GM12873 (cell line): ENCODE data around the gene RUVBL2.

Experiments
- TF ChIP-seq, protein P1 (sequence below): IDR thresholded peaks from 2 replicates; pipeline ENCODE4 v1.5.1; 2012; ENCODE audit warnings: low read depth, mild to moderate bottlenecking, moderate library complexity, low read length, control low read depth; ENCODE audit not compliant: insufficient read depth; ENCODE audit errors: missing control alignments

RUVBL2 gene

GRCh38 chr19:48986211-48986610, 7.5 kb upstream of the RUVBL2 start:
- TF ChIP-seq, protein P1, sequence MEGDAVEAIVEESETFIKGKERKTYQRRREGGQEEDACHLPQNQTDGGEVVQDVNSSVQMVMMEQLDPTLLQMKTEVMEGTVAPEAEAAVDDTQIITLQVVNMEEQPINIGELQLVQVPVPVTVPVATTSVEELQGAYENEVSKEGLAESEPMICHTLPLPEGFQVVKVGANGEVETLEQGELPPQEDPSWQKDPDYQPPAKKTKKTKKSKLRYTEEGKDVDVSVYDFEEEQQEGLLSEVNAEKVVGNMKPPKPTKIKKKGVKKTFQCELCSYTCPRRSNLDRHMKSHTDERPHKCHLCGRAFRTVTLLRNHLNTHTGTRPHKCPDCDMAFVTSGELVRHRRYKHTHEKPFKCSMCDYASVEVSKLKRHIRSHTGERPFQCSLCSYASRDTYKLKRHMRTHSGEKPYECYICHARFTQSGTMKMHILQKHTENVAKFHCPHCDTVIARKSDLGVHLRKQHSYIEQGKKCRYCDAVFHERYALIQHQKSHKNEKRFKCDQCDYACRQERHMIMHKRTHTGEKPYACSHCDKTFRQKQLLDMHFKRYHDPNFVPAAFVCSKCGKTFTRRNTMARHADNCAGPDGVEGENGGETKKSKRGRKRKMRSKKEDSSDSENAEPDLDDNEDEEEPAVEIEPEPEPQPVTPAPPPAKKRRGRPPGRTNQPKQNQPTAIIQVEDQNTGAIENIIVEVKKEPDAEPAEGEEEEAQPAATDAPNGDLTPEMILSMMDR = no peak

DNA sequence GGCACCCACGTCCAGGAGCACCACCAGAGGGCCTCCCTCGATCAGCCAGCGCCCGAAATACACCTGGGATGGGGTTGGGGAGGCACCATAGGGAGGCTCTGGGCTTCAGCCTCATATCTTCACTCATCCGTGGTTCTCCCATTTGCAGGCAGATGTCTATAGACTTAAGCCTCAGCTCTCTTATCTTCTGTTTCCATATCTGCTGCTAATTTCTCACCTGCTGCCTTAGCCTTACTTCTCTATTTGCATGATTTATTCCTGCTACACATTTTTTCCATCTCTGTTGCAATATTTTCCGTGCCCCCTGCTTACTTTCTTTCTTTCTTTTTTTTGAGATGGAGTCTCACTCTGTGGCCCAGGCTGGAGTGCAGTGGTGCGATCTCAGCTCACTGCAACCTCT, 6.4 kb upstream of the RUVBL2 start:
- TF ChIP-seq, protein P1 = no peak

GRCh38 chr19:48988286-48988685, 5.4 kb upstream of the RUVBL2 start:
- TF ChIP-seq, protein P1 = no peak

GRCh38 chr19:48988860-48989259, 4.8 kb upstream of the RUVBL2 start:
- TF ChIP-seq, protein P1 = no peak

DNA sequence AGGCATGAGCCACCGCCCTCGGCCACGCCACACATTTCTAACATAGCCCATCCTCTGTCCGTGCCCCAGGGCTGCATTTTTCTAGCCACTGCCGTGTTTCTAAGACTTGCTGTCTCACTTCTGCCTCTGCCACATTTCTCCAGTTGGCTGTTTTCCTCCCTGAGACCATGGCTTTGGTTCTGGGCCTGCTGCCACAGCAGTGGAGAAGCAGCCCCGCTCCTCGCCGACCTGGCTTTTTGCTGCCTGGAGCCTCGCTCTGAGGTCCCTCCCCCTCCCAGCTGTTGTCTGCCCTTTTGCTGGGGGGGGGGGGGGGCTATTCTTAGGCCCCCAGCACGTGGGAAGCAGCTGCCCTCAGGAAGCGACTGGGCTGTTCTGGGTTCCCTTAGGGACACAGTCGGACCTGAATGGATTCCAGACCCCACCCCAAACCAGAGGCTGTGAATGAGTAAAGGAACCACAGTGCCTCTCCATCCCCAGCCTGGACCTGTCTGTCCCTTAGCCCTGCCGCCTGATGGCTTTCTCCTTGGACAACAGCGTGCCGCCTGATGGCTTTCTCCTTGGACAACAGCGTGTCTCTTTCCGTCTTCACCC, 3.9 kb upstream of the RUVBL2 start:
- TF ChIP-seq, protein P1 = no peak

DNA sequence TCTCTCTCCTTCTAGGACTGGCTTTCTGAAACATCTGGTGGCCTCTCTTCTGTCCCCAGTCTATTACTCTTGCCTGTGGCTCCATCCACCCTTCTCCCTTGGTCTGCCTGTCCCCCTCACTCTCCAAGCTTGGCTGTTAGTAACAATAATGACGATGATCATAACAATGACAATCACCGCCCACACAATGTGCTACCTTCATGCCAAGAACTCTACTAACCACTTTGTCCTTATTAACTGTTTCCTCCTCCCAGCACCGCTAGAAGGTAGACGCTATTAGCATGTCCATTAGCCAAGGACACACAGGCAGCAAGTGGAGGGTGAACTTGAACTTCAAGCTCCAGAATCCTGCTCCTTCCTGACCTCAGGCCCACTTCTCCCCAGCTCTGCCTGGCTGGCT, 3.3 kb upstream of the RUVBL2 start:
- TF ChIP-seq, protein P1 = no peak

GRCh38 chr19:48991011-48991609, 2.6 kb upstream of the RUVBL2 start:
- TF ChIP-seq, protein P1 = no peak
